ENCODE measurements around the gene YTHDC1. TPM values are rescaled to one million over a fixed set of nuclear protein-coding genes. Genes with fewer than 3 reads are reported as not detected.
A peak's percentile ranks its signal among the peaks of the same experiment; 100 is the strongest.

YTHDC1 gene
- total RNA-seq, 1 experiment from 2014 or later, result 68.9 TPM

DNA sequence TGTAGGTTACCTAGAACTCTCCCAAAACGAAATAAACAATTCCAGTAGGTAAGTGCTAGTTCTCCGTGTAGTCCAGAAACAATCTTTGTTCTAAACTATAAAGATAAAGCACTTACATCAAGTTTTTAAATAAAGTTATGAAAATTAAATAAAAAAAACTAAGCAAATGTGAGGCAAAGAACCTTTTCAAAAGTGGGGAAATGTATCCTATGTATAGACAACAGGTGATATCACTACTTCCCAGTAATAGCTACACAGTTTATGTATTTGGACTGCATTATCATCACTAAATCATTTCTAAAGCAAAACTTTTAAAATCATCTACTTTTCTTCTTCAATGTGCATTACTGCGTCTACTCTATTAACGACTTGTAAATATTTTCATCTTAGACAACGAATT, 2.0 kb downstream of the YTHDC1 start:
- Histone ChIP-seq H4K20me1 (ENCODE audit: insufficient read depth) (peaks cover 8% of the 10 kb centered on the region; the same call in 1 of the 2 replicates), H2AFZ (ENCODE audit: low read depth, low read length, poor library complexity, severe bottlenecking) (no peak overlapping the region), H3K4me1 (ENCODE audit: control insufficient read depth in 1 of 2, insufficient read depth in 2 of 2, low read length in 2 of 2) (peaks cover 4 to 20% of the 10 kb centered on the region in 2 experiments; a peak in 3 of 4 replicates), H3K4me2 (ENCODE audit: low read length) (peak overlapping the region; percentile 78), H3K9me2 (ENCODE audit: insufficient read depth) (no peaks in the 10 kb centered on the region), H3K9me3 (ENCODE audit: control insufficient read depth in 1 of 2, insufficient read depth in 1 of 2, low read depth in 1 of 2, low read length in 2 of 2) (no peaks in the 10 kb centered on the region), H3K79me2 (ENCODE audit: insufficient read depth, low read length) (peaks cover 70% of the 10 kb centered on the region), H3K27ac (ENCODE audit: low read depth, low read length) (no peak overlapping the region), H3K27me3 (ENCODE audit: insufficient read depth, low read length) (no peaks in the 10 kb centered on the region), H3K9ac (ENCODE audit: low read length) (peak overlapping the region; percentile 93), H3K4me3 (replicated peaks in 1 of 2; ENCODE audit: low read depth in 1 of 2, low read length in 2 of 2) (peak overlapping the region in 1 of 2 experiments; percentile 96; a peak in 1 of 4 replicates), H3K36me3 (ENCODE audit: control insufficient read depth in 1 of 2, insufficient read depth in 2 of 2, low read length in 2 of 2) (no peaks in the 10 kb centered on the region; a peak in 1 of 4 replicates)
- ChIA-PET POLR2A (no interaction called here), CTCF (no interaction called here), RAD21 (ENCODE audit: low non-redundant PET in 1 of 2, low total read pairs in 2 of 2, uncharacterized antibody in 2 of 2, unreplicated experiment in 2 of 2) (no interaction called here)
- ATAC-seq (no peak), DNase-seq (ENCODE audit: low read depth, low spot score) (no peak)
- no TSS peak for BruUV-seq (replicated peaks)
- no peak for TF ChIP-seq ELF1 (IDR thresholded peaks at IDR 0.05; ENCODE audit: borderline replicate concordance, low read depth)
- intact Hi-C loops (cut with micrococcal nuclease), result no loop called here

GRCh38 chr4:68346461-68346860, 3.4 kb downstream of the YTHDC1 start:
- ChIA-PET RAD21 (ENCODE audit: low non-redundant PET in 1 of 2, low total read pairs in 2 of 2, uncharacterized antibody in 2 of 2, unreplicated experiment in 2 of 2) (no interaction called here), POLR2A (no interaction called here), CTCF (no interaction called here)
- peaks cover 4 to 20% of the 10 kb centered on the region in 2 experiments; a peak in 3 of 4 replicates for H3K4me1 ChIP-seq (ENCODE audit: control insufficient read depth in 1 of 2, insufficient read depth in 2 of 2, low read length in 2 of 2)
- H3K27me3 ChIP-seq (ENCODE audit: insufficient read depth, low read length), result no peaks in the 10 kb centered on the region
- DNase-seq (ENCODE audit: low read depth, low spot score) (no peak), ATAC-seq (no peak)
- no peak overlapping the region for H3K9ac ChIP-seq (ENCODE audit: low read length)
- H3K27ac ChIP-seq (ENCODE audit: low read depth, low read length), result no peak overlapping the region
- TF ChIP-seq TCF7L2 (IDR thresholded peaks at IDR 0.05; ENCODE audit: borderline replicate concordance, extremely low read depth, insufficient read depth, insufficient read length), result no peak
- TF ChIP-seq, protein P1, sequence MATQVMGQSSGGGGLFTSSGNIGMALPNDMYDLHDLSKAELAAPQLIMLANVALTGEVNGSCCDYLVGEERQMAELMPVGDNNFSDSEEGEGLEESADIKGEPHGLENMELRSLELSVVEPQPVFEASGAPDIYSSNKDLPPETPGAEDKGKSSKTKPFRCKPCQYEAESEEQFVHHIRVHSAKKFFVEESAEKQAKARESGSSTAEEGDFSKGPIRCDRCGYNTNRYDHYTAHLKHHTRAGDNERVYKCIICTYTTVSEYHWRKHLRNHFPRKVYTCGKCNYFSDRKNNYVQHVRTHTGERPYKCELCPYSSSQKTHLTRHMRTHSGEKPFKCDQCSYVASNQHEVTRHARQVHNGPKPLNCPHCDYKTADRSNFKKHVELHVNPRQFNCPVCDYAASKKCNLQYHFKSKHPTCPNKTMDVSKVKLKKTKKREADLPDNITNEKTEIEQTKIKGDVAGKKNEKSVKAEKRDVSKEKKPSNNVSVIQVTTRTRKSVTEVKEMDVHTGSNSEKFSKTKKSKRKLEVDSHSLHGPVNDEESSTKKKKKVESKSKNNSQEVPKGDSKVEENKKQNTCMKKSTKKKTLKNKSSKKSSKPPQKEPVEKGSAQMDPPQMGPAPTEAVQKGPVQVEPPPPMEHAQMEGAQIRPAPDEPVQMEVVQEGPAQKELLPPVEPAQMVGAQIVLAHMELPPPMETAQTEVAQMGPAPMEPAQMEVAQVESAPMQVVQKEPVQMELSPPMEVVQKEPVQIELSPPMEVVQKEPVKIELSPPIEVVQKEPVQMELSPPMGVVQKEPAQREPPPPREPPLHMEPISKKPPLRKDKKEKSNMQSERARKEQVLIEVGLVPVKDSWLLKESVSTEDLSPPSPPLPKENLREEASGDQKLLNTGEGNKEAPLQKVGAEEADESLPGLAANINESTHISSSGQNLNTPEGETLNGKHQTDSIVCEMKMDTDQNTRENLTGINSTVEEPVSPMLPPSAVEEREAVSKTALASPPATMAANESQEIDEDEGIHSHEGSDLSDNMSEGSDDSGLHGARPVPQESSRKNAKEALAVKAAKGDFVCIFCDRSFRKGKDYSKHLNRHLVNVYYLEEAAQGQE (IDR thresholded peaks at IDR 0.05; ENCODE audit: low read depth), result no peak
- no peak for TF ChIP-seq ZNF274 (IDR thresholded peaks at IDR 0.05; ENCODE audit: low read depth, low read length)
- TF ChIP-seq POLR2AphosphoS5 (IDR thresholded peaks at IDR 0.05; ENCODE audit: low read depth, low read length), result no peak
- no peak for TF ChIP-seq FOSL1 (IDR thresholded peaks at IDR 0.05; ENCODE audit: low read depth)
- no peak for TF ChIP-seq SIN3A (IDR thresholded peaks at IDR 0.05; ENCODE audit: low read depth)
- no peak for TF ChIP-seq MAX (IDR thresholded peaks at IDR 0.05)
- no peak for TF ChIP-seq JUND (IDR thresholded peaks at IDR 0.05)
- no peak for TF ChIP-seq EGR1 (IDR thresholded peaks at IDR 0.05; ENCODE audit: low read depth)
- no peak for TF ChIP-seq SRF (IDR thresholded peaks at IDR 0.05; ENCODE audit: low read depth)
- TF ChIP-seq EZH2 (IDR thresholded peaks at IDR 0.05), result no peak
- no peak for TF ChIP-seq YY1 (IDR thresholded peaks at IDR 0.05; ENCODE audit: extremely low read depth, insufficient replicate concordance, low read depth, low read length)
- TF ChIP-seq CBX3 (IDR thresholded peaks at IDR 0.05; ENCODE audit: low read depth), result no peak
- no peak for TF ChIP-seq RAD21 (IDR thresholded peaks at IDR 0.05; ENCODE audit: low read depth)
- H3K9me3 ChIP-seq (ENCODE audit: control insufficient read depth in 1 of 2, insufficient read depth in 1 of 2, low read depth in 1 of 2, low read length in 2 of 2), result no peaks in the 10 kb centered on the region
- no peak overlapping the region for H3K4me2 ChIP-seq (ENCODE audit: low read length)
- H4K20me1 ChIP-seq (ENCODE audit: insufficient read depth), result peaks cover 19% of the 10 kb centered on the region
- no peak overlapping the region for H3K4me3 ChIP-seq (replicated peaks in 1 of 2; ENCODE audit: low read depth in 1 of 2, low read length in 2 of 2)
- no peaks in the 10 kb centered on the region; a peak in 1 of 4 replicates for H3K36me3 ChIP-seq (ENCODE audit: control insufficient read depth in 1 of 2, insufficient read depth in 2 of 2, low read length in 2 of 2)
- no peaks in the 10 kb centered on the region for H3K9me2 ChIP-seq (ENCODE audit: insufficient read depth)
- BruUV-seq (replicated peaks), result no TSS peak
- no peak overlapping the region for H2AFZ ChIP-seq (ENCODE audit: low read depth, low read length, poor library complexity, severe bottlenecking)
- peaks cover 84% of the 10 kb centered on the region for H3K79me2 ChIP-seq (ENCODE audit: insufficient read depth, low read length)
- intact Hi-C loops (cut with micrococcal nuclease), result no loop called here

All from HCT116 (cell line).